ENCODE measurements around the gene RGPD8.

The RGPD8 gene

GRCh38 chr2:112322919-112323318, 110.5 kb downstream of the RGPD8 start:
- no peak for DNase-seq

DNA sequence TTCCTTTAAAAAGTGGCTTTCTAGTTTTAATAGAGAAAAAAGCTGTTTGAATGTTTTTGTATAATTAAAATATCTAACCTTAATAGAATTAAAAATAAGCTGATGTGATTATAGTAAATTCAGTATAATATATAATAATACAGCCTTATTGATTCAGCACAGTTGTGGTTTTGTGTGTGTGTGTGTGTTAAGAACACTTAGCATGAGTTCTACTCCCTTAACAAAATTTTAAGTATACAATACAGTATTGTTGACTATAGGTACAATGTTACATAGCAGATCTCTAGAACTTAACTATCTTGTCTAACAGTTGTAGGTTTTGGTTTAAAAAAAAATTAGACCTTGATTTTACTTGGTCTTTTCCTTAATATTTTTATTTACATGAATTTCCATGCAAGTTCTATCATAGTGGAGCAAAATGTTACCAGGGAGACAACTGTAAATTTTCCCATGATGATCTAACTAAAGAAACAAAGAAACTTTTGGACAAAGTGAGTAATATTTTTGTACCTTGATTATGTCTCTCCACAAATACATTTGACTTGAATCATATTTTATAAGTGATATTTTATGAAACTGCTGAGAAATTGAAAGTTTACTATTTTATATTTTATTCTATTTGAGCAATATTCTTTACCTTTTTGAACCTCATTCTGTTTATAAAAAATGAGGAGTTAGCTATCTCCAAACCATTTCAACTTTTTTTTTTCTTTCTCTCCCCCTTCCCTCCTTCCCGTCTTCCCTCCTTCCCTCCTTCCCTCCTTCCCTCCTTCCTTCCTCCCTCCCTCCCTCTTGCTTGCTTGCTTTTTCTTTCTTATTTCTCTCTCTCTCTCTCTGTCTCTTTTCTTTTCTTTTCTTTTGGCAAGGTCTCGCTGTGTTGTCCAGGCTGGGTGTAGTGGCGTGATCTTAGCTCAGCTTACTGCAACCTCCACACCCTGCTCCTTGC, 111.8 kb downstream of the RGPD8 start:
- peak; percentile 59 for DNase-seq

Data from fibroblast of skin of scalp (primary cell).